Measurements from ENCODE around the gene PCSK5. TPM values are rescaled to one million over a fixed set of nuclear protein-coding genes. Genes with fewer than 3 reads are reported as not detected.

PCSK5 gene
- total and polyA plus RNA-seq, 2 of the 8 experiments (the other 6 are each of a cell fraction or from before 2014, with no cell fraction given): 5.5 to 10.7 TPM

DNA sequence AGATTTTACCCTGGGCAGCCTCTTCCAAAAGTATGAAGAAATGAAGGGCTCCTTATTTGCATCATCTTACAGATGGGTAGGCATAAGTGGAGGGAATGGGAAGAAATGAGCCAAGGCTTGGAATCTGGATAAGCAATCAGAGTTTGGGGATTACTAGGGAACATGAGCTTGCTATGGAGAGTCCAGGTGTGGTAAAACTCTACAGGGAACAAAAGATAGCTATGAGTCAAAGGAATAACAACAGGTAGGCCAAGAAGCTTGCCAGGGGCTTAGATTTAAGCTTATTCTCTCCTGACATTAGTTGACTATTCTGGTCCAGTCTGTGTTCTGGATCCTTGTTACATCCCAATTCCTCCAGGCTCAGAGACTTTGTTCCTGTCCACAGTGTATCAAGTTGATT is 487.3 kb downstream of the PCSK5 start:
- FAIRE-seq: no peak
- Histone ChIP-seq H4K8ac (ENCODE audit: extremely low read depth, insufficient read depth, low read length) (no peak overlapping the region), H4K5ac (ENCODE audit: insufficient read length, low read depth, low read length) (no peak overlapping the region), H3K27ac (ENCODE audit: low read depth, low read length) (no peak overlapping the region), H3K36me3 (ENCODE audit: control insufficient read depth in 2 of 4, insufficient read depth in 4 of 4, low read length in 3 of 4) (no peaks in the 10 kb centered on the region), H3K4ac (replicated peaks; ENCODE audit: insufficient read length, low read depth, low read length) (no peak overlapping the region), H3K14ac (ENCODE audit: insufficient read length) (no peak overlapping the region), H3K4me1 (replicated peaks in 1 of 4; ENCODE audit: control insufficient read depth in 3 of 4, insufficient read depth in 4 of 4, low read length in 3 of 4) (no peaks in the 10 kb centered on the region), H2AFZ (ENCODE audit: low read length) (no peak overlapping the region), H4K20me1 (replicated peaks in 1 of 2; ENCODE audit: control insufficient read depth in 1 of 2, insufficient read depth in 2 of 2, low read length in 2 of 2) (no peaks in the 10 kb centered on the region), H3K18ac (ENCODE audit: extremely low read depth, low read length) (no peak overlapping the region), H3K27me3 (replicated peaks in 1 of 4; ENCODE audit: control insufficient read depth in 3 of 4, extremely low read depth in 1 of 4, insufficient read depth in 3 of 4, low read length in 3 of 4) (no peaks in the 10 kb centered on the region), H2BK15ac (ENCODE audit: low read length) (no peak overlapping the region), H4K91ac (replicated peaks; ENCODE audit: insufficient read length, low read length) (no peak overlapping the region), H3K9ac (replicated peaks in 1 of 4; ENCODE audit: extremely low read depth in 1 of 4, low read depth in 3 of 4, low read length in 3 of 4) (no peak overlapping the region), H3K79me1 (ENCODE audit: low read depth, low read length) (no peaks in the 10 kb centered on the region), H3K4me2 (ENCODE audit: insufficient read depth in 1 of 2, low read depth in 2 of 2, low read length in 2 of 2) (no peak overlapping the region), H3K4me3 (ENCODE audit: extremely low read depth in 1 of 4, insufficient read depth in 2 of 4, low read depth in 3 of 4, low read length in 4 of 4) (no peak overlapping the region), H2BK12ac (ENCODE audit: low read depth, low read length) (no peak overlapping the region), H2BK120ac (replicated peaks; ENCODE audit: low read depth, low read length) (no peak overlapping the region), H2BK20ac (ENCODE audit: low read length) (no peak overlapping the region), H2BK5ac (ENCODE audit: low read depth, low read length) (no peak overlapping the region), H3K9me3 (ENCODE audit: insufficient read depth in 2 of 2, low read depth in 1 of 2, low read length in 1 of 2) (no peaks in the 10 kb centered on the region), H2AK5ac (ENCODE audit: low read depth, low read length) (no peak overlapping the region), H3K23me2 (ENCODE audit: low read depth, low read length) (no peaks in the 10 kb centered on the region), H3K56ac (replicated peaks; ENCODE audit: insufficient read length, low read depth, low read length) (no peak overlapping the region), H3K79me2 (ENCODE audit: control insufficient read depth in 1 of 2, insufficient read depth in 2 of 2, low read length in 2 of 2) (no peaks in the 10 kb centered on the region), H3K23ac (ENCODE audit: insufficient read length) (no peak overlapping the region)
- TF ChIP-seq KDM1A (IDR thresholded peaks at IDR 0.05; ENCODE audit: borderline replicate concordance, low read length) (no peak), TEAD4 (IDR thresholded peaks at IDR 0.05; ENCODE audit: low read depth, low read length) (no peak), CBX5 (IDR thresholded peaks at IDR 0.05; ENCODE audit: low read depth, low read length) (no peak), RXRA (IDR thresholded peaks at IDR 0.05; ENCODE audit: insufficient read depth, low read depth, low read length) (no peak), MAFK (IDR thresholded peaks at IDR 0.05; ENCODE audit: low read depth, low read length) (no peak), HDAC2 (IDR thresholded peaks at IDR 0.05; ENCODE audit: borderline replicate concordance in 1 of 2, low read depth in 2 of 2, low read length in 2 of 2) (no peak), GABPA (IDR thresholded peaks at IDR 0.05; ENCODE audit: borderline replicate concordance, insufficient read depth, low read length) (no peak), CTCF (IDR thresholded peaks at IDR 0.05; ENCODE audit: control extremely low read depth in 1 of 3, insufficient read depth in 1 of 3, low read depth in 1 of 3, low read length in 3 of 3) (no peak), SUZ12 (IDR thresholded peaks at IDR 0.05; ENCODE audit: low read length) (no peak), BCL11A (IDR thresholded peaks at IDR 0.05; ENCODE audit: low read depth in 2 of 2, low read length in 2 of 2) (no peak)
- TF ChIP-seq, protein P1, sequence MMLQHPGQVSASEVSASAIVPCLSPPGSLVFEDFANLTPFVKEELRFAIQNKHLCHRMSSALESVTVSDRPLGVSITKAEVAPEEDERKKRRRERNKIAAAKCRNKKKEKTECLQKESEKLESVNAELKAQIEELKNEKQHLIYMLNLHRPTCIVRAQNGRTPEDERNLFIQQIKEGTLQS (IDR thresholded peaks at IDR 0.05; ENCODE audit: insufficient read depth, low read depth, low read length): no peak
- CTCF ChIA-PET (ENCODE audit: partially characterized antibody): interaction anchor here (0.6 to 4.9 kb wide), 6 partner anchors 9 to 1148 kb away, joined by 3 to 18 read pairs (median 4); partner anchors contain the start of gene RFK
- no peak for DNase-seq (ENCODE audit: low read depth in 1 of 2, low spot score in 2 of 2)
- POLR2A ChIA-PET (ENCODE audit: partially characterized antibody): interaction anchor here (2.0 kb wide), 1 partner anchor 16 kb away, joined by 6 read pairs; the partner anchor contains the start of gene RFK
